NT2/D1 (cell line): ENCODE results near the gene AGAP1.

Experiments used
- DNase-seq: peaks from one replicate; pipeline ENCODE4 v3.0.0-alpha.2; 2011; ENCODE audit warnings: low read depth, low spot score
- H3K27me3 ChIP-seq: 2 replicates; pipeline ENCODE4 v1.6.0; 2011; ENCODE audit warnings: mild to moderate bottlenecking; ENCODE audit not compliant: insufficient read length, insufficient read depth
- H3K36me3 ChIP-seq: 2 replicates; pipeline ENCODE4 v1.6.1; 2011; ENCODE audit warnings: mild to moderate bottlenecking, low read length, mixed read lengths; ENCODE audit not compliant: insufficient read depth, insufficient read length
- H3K4me1 ChIP-seq: 2 replicates; pipeline ENCODE4 v1.5.1; 2011; ENCODE audit not compliant: insufficient read depth, insufficient read length
- H3K4me3 ChIP-seq: 2 replicates; pipeline ENCODE4 v1.5.1; 2011; ENCODE audit warnings: low read depth; ENCODE audit not compliant: insufficient read length
- H3K9ac ChIP-seq: 2 replicates; pipeline ENCODE4 v1.6.0; 2011; ENCODE audit warnings: low read depth; ENCODE audit not compliant: insufficient read length
- H3K9me3 ChIP-seq: 2 replicates; pipeline ENCODE4 v1.5.1; 2011; ENCODE audit warnings: mild to moderate bottlenecking, low read length; ENCODE audit not compliant: insufficient read depth
- SUZ12 ChIP-seq: IDR thresholded peaks from 2 replicates; pipeline ENCODE4 v1.6.1; 2011; ENCODE audit not compliant: insufficient read length, insufficient read depth; ENCODE audit errors: extremely low read depth
- YY1 ChIP-seq: IDR thresholded peaks from 2 replicates; pipeline ENCODE4 v1.6.1; 2011; ENCODE audit not compliant: insufficient read length, insufficient read depth
- ZNF274 ChIP-seq: IDR thresholded peaks from 2 replicates; pipeline ENCODE4 v1.6.1; 2011; ENCODE audit warnings: mild to moderate bottlenecking, low read depth, low read length

Gene AGAP1

GRCh38 chr2:236017446-236017845, 523.6 kb downstream of the AGAP1 start:
- DNase-seq: no peak
- Histone ChIP-seq H3K4me3 (no peak overlapping the region), H3K4me1 (peaks cover 14% of the 10 kb centered on the region), H3K36me3 (peaks cover 6% of the 10 kb centered on the region), H3K9me3 (no peaks in the 10 kb centered on the region), H3K9ac (no peak overlapping the region), H3K27me3 (no peaks in the 10 kb centered on the region)
- TF ChIP-seq SUZ12 (no peak), ZNF274 (no peak), YY1 (no peak)

GRCh38 chr2:236019434-236019833, 525.6 kb downstream of the AGAP1 start:
- Histone ChIP-seq H3K4me3 (no peak overlapping the region), H3K27me3 (no peaks in the 10 kb centered on the region), H3K9ac (no peak overlapping the region), H3K4me1 (peaks cover 6% of the 10 kb centered on the region), H3K9me3 (no peaks in the 10 kb centered on the region), H3K36me3 (peaks cover 6% of the 10 kb centered on the region)
- no peak for DNase-seq
- TF ChIP-seq YY1: no peak
- TF ChIP-seq SUZ12: no peak
- TF ChIP-seq ZNF274: no peak

- H3K27me3 ChIP-seq: no peaks in the 10 kb centered on the region
Measured at GRCh38 chr2:236021499-236022057, 527.7 kb downstream of the AGAP1 start.

GRCh38 chr2:236022128-236022527, 528.3 kb downstream of the AGAP1 start:
- DNase-seq: no peak
- TF ChIP-seq YY1: no peak
- no peak for TF ChIP-seq ZNF274
- no peak for TF ChIP-seq SUZ12

More at GRCh38 chr2:236021499-236022057, 527.7 kb downstream of the AGAP1 start:
- peaks cover 6% of the 10 kb centered on the region for H3K36me3 ChIP-seq
- no peak overlapping the region for H3K4me3 ChIP-seq
- H3K9ac ChIP-seq: no peak overlapping the region
- H3K4me1 ChIP-seq: no peaks in the 10 kb centered on the region
- DNase-seq: no peak
- H3K9me3 ChIP-seq: no peaks in the 10 kb centered on the region
- no peak for TF ChIP-seq YY1
- no peak for TF ChIP-seq ZNF274

GRCh38 chr2:236025892-236026291, 532.0 kb downstream of the AGAP1 start:
- Histone ChIP-seq H3K9me3 (peaks cover 6% of the 10 kb centered on the region; the same call in 1 of the 2 replicates), H3K36me3 (no peaks in the 10 kb centered on the region), H3K27me3 (no peaks in the 10 kb centered on the region), H3K9ac (no peak overlapping the region), H3K4me1 (no peaks in the 10 kb centered on the region), H3K4me3 (no peak overlapping the region)
- TF ChIP-seq ZNF274 (no peak), SUZ12 (no peak)
- DNase-seq: no peak

More at GRCh38 chr2:236022128-236022527, 528.3 kb downstream of the AGAP1 start:
- Histone ChIP-seq H3K9ac (no peak overlapping the region), H3K9me3 (no peaks in the 10 kb centered on the region), H3K27me3 (no peaks in the 10 kb centered on the region), H3K4me1 (no peaks in the 10 kb centered on the region), H3K36me3 (peaks cover 6% of the 10 kb centered on the region), H3K4me3 (no peak overlapping the region)

- Histone ChIP-seq H3K27me3 (no peaks in the 10 kb centered on the region), H3K9me3 (peaks cover 6% of the 10 kb centered on the region; the same call in 1 of the 2 replicates), H3K4me3 (no peak overlapping the region), H3K36me3 (no peaks in the 10 kb centered on the region), H3K4me1 (no peaks in the 10 kb centered on the region), H3K9ac (no peak overlapping the region)
- no peak for DNase-seq
- TF ChIP-seq YY1 (no peak), SUZ12 (no peak), ZNF274 (no peak)
Measured at GRCh38 chr2:236026841-236027240, 533.0 kb downstream of the AGAP1 start.

GRCh38 chr2:236028066-236028465, 534.2 kb downstream of the AGAP1 start:
- H3K9ac ChIP-seq: no peak overlapping the region
- TF ChIP-seq SUZ12 (no peak), YY1 (no peak), ZNF274 (no peak)
- peaks cover 6% of the 10 kb centered on the region; the same call in 1 of the 2 replicates for H3K9me3 ChIP-seq

More at GRCh38 chr2:236028066-236028465, 534.2 kb downstream of the AGAP1 start:
- DNase-seq: no peak
- H3K4me1 ChIP-seq: no peaks in the 10 kb centered on the region
- no peaks in the 10 kb centered on the region for H3K36me3 ChIP-seq
- no peaks in the 10 kb centered on the region for H3K27me3 ChIP-seq
- H3K4me3 ChIP-seq: no peak overlapping the region
